ENCODE results near the gene AMBRA1.
A peak's percentile ranks its signal among the peaks of the same experiment; 100 is the strongest.

Gene AMBRA1, protein sequence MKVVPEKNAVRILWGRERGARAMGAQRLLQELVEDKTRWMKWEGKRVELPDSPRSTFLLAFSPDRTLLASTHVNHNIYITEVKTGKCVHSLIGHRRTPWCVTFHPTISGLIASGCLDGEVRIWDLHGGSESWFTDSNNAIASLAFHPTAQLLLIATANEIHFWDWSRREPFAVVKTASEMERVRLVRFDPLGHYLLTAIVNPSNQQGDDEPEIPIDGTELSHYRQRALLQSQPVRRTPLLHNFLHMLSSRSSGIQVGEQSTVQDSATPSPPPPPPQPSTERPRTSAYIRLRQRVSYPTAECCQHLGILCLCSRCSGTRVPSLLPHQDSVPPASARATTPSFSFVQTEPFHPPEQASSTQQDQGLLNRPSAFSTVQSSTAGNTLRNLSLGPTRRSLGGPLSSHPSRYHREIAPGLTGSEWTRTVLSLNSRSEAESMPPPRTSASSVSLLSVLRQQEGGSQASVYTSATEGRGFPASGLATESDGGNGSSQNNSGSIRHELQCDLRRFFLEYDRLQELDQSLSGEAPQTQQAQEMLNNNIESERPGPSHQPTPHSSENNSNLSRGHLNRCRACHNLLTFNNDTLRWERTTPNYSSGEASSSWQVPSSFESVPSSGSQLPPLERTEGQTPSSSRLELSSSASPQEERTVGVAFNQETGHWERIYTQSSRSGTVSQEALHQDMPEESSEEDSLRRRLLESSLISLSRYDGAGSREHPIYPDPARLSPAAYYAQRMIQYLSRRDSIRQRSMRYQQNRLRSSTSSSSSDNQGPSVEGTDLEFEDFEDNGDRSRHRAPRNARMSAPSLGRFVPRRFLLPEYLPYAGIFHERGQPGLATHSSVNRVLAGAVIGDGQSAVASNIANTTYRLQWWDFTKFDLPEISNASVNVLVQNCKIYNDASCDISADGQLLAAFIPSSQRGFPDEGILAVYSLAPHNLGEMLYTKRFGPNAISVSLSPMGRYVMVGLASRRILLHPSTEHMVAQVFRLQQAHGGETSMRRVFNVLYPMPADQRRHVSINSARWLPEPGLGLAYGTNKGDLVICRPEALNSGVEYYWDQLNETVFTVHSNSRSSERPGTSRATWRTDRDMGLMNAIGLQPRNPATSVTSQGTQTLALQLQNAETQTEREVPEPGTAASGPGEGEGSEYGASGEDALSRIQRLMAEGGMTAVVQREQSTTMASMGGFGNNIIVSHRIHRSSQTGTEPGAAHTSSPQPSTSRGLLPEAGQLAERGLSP (N-terminal part only)

DNA sequence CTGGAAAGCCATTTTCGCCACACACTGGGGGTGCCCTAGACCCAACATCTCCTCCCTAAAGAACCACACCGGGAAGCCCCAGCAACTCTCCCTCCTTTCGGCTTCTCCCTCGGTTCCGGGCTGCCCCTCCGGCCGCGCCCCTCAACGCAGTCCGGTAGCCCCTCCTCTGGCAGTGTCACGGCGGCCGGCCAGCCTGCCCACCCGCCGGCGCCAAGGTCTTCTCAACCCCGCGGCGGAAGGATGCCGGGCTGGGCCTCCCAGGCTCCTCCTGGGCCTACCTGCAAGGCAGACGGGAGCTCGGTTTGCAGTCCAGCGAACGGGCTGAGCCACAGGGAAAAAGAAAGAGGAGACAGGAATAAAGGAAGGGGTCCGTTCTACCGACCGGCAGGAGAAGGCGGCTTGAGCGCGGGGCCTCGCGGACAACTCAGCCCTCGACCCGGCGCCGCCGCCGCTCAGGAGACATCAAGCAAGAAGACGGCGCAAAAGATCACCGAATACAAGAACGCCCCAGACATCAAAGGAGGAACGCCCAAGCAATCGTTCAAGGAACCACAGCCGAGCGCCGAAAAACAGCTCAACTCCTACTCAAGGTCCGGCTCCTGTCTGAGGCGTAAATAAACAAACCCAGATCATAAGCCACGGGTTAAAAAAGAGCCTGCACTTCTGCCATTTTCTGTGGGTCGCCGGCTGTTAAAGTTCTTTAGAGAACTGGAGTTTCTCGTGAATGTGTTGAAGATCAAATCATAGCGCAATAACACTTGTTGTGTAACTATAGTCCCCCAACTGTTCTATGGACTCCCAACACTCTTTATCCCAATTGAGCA, at the start of gene AMBRA1:
Gene AMBRA1, minus strand, starts transcription at position 474 of the 824 bp plus-strand sequence. CDS start 45,643 bp downstream, outside the sequence.
- DNase-seq (ENCODE audit: low read depth) = peak; percentile 83

DNA sequence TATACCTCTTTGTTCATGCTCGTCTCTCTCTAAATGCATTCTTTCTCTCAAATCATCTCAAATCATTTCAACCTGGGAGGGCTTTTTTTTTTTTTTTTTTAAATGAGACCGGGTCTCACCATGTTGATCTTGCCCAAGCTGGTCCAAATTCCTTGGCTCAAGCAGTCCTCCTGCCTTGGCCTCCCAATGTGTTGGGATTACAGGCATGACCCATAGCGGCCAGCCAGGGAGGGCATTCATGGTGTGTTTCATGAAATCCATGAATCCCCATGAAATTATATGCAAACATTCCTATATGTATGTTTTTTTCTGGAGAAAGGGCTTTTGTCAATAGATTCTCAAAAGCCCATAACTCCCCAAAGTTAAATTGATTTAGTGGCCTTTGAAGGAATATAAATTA, 49.7 kb upstream of the AMBRA1 start:
- DNase-seq (ENCODE audit: low read depth) = no peak

DNA sequence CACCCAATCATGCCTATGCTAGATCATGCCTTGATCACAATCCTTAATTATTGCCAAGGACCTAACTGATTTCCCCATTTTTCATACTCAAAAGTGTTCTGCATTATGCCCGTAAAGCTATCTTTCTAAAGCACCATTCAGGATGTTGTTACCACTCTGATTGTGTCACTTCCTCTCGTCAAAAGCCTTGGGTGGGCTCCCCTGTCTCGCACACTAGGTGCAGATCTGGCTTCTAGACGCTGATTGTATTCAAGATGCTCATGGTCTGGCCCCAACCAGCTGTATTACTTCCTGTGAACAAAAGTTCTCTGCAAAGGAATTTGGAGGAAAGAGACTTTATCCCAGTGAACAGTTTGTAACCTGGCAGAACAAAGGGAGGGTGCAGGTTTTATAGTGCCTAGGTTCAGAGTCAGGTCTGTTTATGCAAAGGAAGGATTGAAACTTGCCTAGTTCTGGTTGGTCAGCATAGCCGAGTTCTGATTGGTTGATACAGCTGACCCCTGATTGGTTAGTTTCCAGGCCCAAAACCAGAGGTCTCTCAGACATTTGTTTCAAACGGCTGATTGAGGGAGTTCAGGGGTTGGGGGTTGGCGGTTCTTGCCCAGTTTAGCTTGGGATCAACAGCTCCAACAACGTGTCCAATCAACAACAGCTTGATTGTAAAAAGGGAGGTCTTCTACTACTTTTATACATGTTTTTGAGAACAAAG, 49.0 kb upstream of the AMBRA1 start:
- no peak for DNase-seq (ENCODE audit: low read depth)

DNA sequence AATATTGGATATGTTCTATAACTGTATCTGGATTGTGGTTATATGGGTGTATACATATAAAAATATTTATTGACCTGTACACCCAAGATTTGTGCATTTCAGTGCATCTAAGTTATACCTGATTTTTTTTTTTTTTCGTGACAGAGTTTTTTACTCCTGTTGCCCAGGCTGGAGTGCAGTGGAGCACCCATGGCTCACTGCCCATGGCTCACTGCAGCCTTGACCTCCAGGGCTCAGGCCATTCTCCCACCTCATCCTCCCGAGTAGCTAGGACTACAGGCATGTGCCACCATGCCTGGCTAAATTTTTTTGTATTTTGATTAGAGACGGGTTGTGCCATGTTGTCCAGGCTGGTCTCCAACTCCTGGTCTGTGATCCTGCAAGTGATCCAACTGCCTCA, 47.8 kb upstream of the AMBRA1 start:
- DNase-seq (ENCODE audit: low read depth) = no peak

DNA sequence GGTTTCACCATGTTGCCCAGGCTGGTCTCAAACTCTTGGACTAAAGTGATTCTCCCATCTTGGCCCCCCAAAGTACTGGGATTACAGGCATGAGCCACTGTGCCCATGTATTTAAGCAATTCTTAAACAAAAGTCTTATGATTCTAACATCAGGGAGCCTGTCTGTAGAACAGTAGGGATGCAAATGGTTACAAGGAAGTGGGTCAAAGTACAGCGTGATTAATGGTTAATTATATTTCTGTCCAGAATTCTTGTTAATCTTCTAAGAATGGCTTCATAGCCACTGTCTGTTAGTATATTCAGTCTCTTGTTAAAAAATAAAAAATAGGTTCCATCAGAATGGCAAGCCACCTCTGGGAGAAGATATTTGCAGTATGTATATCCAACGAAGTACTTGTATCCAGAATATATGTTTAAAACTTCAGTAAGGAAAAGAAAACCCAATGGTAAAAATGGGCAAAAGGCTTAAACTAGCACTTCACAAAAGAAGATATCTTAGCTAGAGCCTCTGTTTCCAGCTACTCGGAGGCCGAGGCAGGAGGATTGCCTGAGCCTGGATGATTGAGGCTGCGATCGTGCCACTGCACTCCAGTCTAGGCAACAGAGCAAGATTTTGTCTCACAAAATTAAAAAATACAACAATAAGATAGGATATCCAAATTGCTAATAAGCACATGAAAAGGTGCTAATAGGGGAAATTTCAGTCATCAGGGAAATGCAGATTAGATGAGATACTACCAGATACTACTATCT, 46.4 kb upstream of the AMBRA1 start:
- no peak for DNase-seq (ENCODE audit: low read depth)

DNA sequence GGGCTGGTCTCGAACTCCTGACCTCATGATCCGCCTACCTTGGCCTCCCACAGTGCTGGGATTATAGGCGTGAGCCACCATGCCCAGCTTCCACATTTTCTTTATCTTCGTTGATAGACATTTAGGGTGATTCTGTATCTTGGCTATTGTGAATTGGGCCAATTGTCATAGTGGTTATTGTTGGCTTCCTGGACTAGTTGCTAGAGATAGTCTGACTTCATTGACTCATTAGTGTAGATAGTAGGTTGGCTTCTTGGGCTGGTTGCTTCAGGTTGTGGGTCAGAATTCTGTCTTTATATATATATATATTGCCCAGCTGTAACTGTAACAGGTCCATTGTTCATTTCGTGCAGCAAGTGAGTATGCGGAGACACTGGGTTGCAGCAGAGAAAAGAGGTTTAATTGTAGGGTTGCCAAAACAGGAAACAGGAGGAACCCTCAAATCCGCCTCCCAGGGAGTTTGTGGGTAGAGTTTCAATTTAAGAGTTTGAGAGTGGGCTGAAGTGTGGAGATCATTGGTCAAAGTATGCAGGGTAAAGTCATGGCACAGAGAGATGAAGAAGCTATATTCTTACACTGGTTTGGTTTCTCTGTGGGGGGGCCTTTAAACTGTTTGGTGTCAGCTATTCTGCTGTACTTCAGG, 45.5 kb upstream of the AMBRA1 start:
- no peak for DNase-seq (ENCODE audit: low read depth)

DNA sequence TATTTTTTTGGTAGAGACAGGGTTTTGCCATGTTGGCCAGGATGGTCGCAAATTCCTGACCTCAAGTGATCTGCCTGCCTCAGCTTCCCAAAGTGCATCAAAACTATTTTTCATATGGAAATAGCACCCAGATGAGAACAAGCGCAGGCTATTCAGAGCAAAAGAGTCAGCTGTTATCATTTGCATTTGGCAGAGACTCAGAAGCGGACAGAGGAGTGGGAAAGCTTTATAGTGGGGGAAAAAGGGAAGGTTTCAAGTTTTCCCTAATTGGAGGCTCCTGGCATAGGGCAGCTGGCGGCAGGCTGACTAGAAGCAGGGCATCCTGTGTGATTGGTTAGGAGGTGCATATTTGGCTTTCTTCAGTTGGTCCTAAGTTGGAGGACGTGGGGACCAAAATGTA, 43.7 kb upstream of the AMBRA1 start:
- no peak for DNase-seq (ENCODE audit: low read depth)

DNA sequence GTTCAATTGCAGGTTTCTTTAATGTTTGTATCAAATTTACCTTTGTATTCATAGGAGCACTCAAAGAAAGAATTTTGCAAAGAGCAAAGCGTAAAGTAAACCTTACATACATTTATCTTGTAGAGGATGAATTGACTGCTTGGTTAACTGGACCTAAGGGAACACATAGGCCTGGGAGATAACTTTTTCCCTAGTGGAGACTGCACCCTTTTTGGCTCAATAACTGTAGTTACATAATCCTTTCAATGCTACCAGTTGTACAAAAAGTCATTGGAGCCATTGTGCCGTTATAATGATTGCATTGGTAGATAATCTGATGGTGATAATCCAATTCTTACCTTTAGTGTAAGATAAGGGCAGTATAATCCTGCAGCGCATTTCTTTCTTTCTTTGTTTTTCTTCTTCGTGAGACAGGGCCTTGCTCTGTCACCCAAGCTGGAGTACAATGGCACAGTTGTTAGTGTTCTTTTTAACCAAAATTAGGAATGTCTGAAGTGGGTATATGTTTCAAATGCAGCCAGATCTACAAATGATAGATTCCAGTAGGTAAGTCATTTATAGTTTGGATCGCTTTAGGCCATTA, 41.8 kb upstream of the AMBRA1 start:
- no peak for DNase-seq (ENCODE audit: low read depth)

DNA sequence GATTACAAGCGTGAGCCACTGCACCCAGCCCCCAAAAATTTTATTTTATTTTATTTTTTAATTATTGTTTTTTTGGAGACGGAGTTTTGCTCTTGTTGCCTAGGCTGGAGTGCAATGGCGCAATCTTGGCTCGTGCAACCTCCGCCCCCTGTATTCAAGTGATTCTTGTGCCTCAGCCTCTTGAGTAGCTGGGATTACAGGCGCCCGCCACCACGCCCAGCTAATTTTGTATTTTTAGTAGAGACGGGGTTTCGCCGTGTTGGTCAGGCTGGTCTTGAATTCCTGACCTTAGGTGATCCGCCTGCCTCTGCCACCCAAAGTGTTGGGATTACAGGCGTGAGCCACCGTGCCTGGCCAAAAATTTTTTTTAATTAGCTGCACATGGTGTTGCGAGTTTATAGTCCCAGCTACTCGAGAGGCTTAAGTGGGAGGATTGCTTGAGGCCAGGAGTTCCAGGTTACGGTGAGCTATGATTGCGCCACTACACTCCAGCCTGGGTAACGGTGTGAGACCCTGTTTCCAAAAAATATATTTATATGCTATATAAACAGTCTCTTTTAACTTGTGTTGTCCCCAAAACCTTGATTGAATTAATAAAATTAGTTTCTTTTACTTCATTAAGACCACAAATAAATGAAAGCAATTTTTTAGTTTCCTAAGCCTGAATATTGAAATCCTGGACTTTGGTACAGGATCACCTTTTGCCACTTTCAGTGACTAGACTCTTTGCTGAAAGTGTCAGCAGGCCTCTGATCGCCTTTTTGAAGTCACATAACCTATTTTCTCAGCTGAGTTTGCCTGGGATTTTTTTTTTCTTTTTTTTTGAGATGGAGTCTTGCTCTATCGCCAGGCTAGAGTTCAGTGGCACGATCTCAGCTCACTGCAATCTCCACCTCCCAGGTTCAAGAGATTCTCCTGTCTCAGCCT, 39.7 kb upstream of the AMBRA1 start:
- no peak for DNase-seq (ENCODE audit: low read depth)

DNA sequence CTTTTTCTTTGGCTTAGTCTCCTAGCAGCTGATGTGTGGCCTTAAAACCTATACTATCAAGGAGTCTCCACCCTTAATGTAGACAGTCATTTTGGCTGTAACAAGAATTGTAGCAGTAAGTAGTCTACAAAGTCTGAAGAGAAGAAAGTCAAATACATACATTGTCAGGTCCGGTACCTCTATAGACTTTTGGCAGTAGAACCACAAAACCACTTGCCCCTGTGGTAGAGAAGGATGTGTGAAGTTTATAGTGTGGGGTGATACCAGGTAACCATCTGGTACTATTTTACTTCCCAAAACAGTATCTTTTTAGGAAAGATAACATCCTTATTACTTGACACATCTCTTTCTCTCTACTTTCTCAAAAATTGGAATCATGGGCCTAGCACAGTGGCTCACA, 38.7 kb upstream of the AMBRA1 start:
- DNase-seq (ENCODE audit: low read depth) = no peak

DNA sequence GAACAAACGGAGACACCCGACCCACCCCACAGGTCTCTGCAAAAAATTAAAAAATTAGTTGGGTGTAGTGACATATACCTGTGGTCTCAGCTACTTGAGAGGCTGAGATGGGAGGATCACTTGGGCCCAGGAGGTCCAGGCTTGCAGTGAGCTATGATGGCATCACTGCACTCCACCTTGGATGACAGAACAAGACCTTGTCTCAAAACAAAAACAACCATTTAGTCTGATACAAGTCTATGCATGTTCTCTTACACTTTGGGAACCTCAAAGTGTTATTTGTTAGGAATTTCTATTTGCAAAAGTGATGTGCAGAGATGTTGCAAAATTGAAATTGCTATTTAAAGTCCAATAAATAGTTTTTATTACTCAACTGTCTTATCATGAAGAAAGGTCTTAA, 37.9 kb upstream of the AMBRA1 start:
- DNase-seq (ENCODE audit: low read depth) = no peak

DNA sequence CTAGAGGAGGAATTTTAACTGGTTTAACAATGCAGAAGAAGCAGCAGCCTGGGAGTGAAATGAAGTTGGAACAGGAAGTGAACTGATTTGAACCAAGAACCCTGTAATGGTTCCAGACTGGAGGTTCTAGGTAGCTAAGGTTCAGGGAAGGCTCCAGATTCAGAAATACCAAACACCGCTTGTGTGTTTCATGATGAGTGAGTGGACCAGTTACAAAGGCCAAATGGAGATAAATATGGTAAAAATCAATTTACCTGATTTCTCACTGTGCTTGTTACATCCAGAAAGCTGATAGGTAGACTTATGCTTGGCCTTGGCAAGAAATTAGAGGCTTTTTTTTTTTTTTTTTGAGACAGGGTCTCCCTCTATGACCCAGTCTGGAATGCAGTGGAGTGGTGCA, 36.4 kb upstream of the AMBRA1 start:
- DNase-seq (ENCODE audit: low read depth) = no peak

DNA sequence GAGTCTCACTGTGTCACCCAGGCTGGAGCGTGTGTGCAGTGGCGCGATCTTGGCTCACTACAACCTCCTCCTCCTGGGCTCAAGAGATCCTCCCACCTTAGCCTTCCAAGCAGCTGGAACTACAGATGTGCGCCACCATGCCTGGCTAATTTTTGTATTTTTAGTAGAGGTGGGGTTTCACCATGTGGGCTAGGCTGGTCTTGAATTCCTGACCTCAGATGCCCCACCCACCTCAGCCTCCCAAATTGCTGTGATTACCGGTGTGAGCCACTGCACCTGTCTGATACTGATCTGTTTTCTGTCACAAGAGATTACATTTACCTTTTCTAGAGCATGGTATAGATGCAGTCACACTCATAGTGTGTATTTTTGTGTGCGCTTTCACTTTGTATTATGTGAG, 35.1 kb upstream of the AMBRA1 start:
- DNase-seq (ENCODE audit: low read depth) = no peak

DNA sequence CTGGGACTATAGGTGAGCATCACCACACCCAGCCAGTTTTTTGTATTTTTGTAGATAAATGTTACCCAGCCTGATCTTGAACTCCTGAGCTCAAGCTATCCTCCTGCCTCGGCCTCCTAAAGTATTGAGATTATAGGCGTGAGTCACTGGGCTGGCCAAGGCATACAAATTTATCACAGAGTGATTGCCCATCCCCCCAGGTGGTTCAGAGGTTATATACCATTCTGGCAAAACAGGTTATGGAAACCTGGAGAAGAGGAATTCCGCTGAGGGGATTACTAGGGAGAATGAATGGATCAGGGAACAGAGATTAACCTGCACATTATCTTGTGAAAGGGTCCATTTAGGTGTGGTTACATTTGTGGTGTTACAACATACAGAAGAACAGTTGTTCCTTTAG, 31.6 kb upstream of the AMBRA1 start:
- DNase-seq (ENCODE audit: low read depth) = no peak

DNA sequence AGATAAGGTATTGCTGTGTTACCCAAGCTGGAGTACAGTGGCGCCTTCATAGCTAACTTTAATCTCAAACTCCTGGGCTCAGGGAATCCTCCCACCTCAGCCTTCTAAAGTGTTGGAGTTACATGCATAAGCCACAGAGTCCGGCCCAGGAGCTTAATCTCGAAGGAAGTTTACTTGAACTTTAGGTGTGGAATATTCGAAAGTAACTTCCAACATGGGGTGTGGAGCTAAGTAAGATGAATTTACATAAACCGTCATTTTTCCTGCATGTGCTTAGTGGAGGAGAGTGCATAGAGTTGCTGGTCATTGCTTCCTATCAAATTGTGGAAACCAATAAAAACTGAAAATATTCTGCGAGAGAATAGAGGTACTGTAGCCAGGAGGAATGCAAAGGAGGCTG, 25.0 kb upstream of the AMBRA1 start:
- no peak for DNase-seq (ENCODE audit: low read depth)

DNA sequence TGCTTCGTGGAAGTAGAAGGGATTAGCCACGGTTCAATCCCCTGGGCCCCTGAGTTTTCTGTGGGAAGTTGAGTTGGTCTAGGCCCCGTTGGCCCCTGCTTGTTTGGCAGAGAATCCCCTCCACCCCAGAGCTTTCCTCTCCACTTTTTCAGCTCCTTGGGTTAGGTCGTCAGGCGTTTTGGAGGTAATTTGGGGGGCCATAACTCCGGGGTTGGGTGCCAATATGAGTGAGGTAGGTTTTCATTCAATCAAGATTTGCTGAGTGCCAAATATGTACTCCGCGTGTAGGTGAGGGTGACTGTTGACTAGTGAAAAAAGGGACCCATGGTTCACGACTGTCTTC, 24.1 kb upstream of the AMBRA1 start:
- no peak for DNase-seq (ENCODE audit: low read depth)

DNA sequence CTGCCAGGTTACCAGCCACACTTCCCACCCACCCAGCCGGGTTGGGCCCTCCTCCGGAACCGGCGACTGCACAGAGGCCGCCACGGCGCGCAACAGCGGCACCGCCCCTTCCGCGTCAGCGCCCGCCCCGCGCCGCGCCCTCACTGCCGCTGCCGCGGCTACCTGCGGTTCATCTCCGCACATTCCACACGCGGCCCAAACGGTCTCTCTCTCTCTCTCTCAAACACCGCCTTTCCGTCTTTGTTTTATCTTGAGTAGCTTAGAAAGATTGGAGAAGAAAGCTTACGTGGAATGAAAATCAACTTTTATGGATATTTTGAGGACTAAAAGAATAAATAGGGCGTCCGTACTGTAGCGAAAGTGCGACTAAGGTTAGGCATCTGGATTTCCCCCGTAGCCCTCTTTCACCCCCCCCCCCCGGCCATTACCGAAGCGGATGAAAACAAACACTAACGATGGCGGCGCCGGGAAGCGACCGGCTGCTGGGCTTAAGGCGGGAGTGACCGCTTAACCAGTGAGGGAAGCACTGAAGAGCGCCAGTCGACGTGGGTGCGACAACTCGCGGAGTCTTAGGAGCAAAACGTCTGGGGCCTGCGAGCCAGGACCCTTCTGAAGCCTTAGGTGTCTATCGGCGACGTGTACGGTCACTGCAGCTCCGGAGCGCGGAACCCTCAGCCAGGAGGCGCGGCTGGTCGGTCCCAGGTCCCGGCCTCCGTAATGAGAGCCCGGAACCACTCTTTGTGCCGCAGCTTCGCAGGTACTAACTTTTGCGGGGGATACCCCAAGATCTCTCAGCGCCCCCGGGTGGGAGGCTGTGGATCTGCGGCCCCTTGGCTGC, 23.5 kb upstream of the AMBRA1 start, which contains the start of the genes ATG13 and HARBI1:
Gene ATG13, plus strand, starts transcription at position 420 of the 838 bp plus-strand sequence. CDS start 26,739 bp downstream, outside the sequence.
Gene HARBI1, minus strand, starts transcription at position 94 of the 838 bp plus-strand sequence. CDS start 990 bp downstream, outside the sequence.
- DNase-seq (ENCODE audit: low read depth) = peak; percentile 88
